Keratinocyte (primary cell): ENCODE measurements around the gene SPDYC. TPM values are rescaled to one million over a fixed set of nuclear protein-coding genes. Genes with fewer than 3 reads are reported as not detected.

ENCODE experiments used
- DNase-seq: peaks from one replicate; pipeline ENCODE4 v3.0.0-alpha.2; 2011; ENCODE audit warnings: low read depth, missing footprints, low spot score
- FAIRE-seq: peaks from 2 replicates; lab custom pipeline; 2011; peaks lifted over from hg19 to GRCh38; lab: Jason Lieb, UNC
- H2AFZ ChIP-seq: 2 replicates; pipeline ENCODE4 v1.6.0; 2012; ENCODE audit warnings: low read length, control low read depth, inconsistent platforms; ENCODE audit not compliant: control insufficient read depth
- H3K27ac ChIP-seq: 2 replicates; pipeline ENCODE4 v1.5.1; 2011; ENCODE audit warnings: low read length; ENCODE audit not compliant: control insufficient read depth, insufficient read depth
- H3K27me3 ChIP-seq: 3 replicates; pipeline ENCODE4 v1.6.0; 2011; ENCODE audit warnings: low read length; ENCODE audit not compliant: control insufficient read depth, insufficient read depth; ENCODE audit errors: extremely low read depth
- H3K36me3 ChIP-seq, 2 experiments: 2 replicates in 1 of 2; 3 replicates in 1 of 2; pipeline ENCODE4 v1.5.1; 2011; ENCODE audit warnings: low read length in 2 of 2, mild to moderate bottlenecking in 1 of 2; ENCODE audit not compliant: control insufficient read depth in 2 of 2, insufficient read depth in 2 of 2; ENCODE audit errors: extremely low read depth in 1 of 2
- H3K4me1 ChIP-seq: 3 replicates; pipeline ENCODE4 v1.5.1; 2011; ENCODE audit warnings: low read length; ENCODE audit not compliant: control insufficient read depth, insufficient read depth; ENCODE audit errors: extremely low read depth
- H3K4me2 ChIP-seq: 3 replicates; pipeline ENCODE4 v1.6.0; 2011; ENCODE audit warnings: low read depth, low read length; ENCODE audit not compliant: control insufficient read depth, insufficient read depth; ENCODE audit errors: extremely low read depth
- H3K4me3 ChIP-seq, 3 experiments: fragments of 200-600 bp in 1 of 3; sonication (generic) in 1 of 3; 2 replicates in 2 of 3; 3 replicates in 1 of 3; pipeline ENCODE4 v1.5.1; 2011 to 2016; ENCODE audit warnings: low read length in 3 of 3, mild to moderate bottlenecking in 3 of 3, control low read depth in 2 of 3, inconsistent platforms in 1 of 3, low read depth in 1 of 3, mixed read lengths in 1 of 3, mixed run types in 1 of 3, moderate library complexity in 1 of 3; ENCODE audit not compliant: control insufficient read depth in 2 of 3, insufficient read depth in 2 of 3; ENCODE audit errors: extremely low read depth in 1 of 3
- H3K79me2 ChIP-seq: 2 replicates; pipeline ENCODE4 v1.6.0; 2012; ENCODE audit warnings: low read length; ENCODE audit not compliant: control insufficient read depth, insufficient read depth
- H3K9ac ChIP-seq: 3 replicates; pipeline ENCODE4 v1.6.0; 2011; ENCODE audit warnings: low read length; ENCODE audit not compliant: control insufficient read depth, insufficient read depth; ENCODE audit errors: extremely low read depth
- H3K9me1 ChIP-seq: 3 replicates; pipeline ENCODE4 v1.6.0; 2011; ENCODE audit warnings: low read length; ENCODE audit not compliant: control insufficient read depth, insufficient read depth; ENCODE audit errors: extremely low read depth
- H3K9me3 ChIP-seq: 2 replicates; pipeline ENCODE4 v1.5.1; 2012; ENCODE audit warnings: low read depth, low read length; ENCODE audit not compliant: control insufficient read depth
- H4K20me1 ChIP-seq: 3 replicates; pipeline ENCODE4 v1.6.0; 2011; ENCODE audit warnings: low read length; ENCODE audit not compliant: control insufficient read depth, insufficient read depth; ENCODE audit errors: extremely low read depth
- EZH2 ChIP-seq: IDR thresholded peaks from one replicate; pipeline ENCODE4 v1.6.1; 2012; ENCODE audit warnings: inconsistent platforms, mild to moderate bottlenecking, low read length, moderate library complexity
- dilution Hi-C: fragments of 300-500 bp; cut with MboI; formaldehyde crosslinking; loops from one replicate; pipeline ENCODE4 v1.7.0; 2020; ENCODE audit warnings: low sequenced_read_pairs; ENCODE audit not compliant: extremely low pct_ligation_motif_present
- polyA plus RNA-seq, 5 experiments: library from polyadenylated mRNA; depleted of rRNA in 3 of 5; stranded (reverse) in 3 of 5; stranded (forward) in 1 of 5; unstranded in 1 of 5; fragments of >200 nt; gene quantifications; 1 replicate in 1 of 5; 2 replicates in 3 of 5; 3 replicates in 1 of 5; pipeline versions ENCODE4 v1.2.1 to v1.2.3, GENCODE V29; 2011 to 2012; ENCODE audit warnings: missing spikeins in 2 of 5, low read depth in 1 of 5, low replicate concordance in 1 of 5
- TF ChIP-seq, protein P1 (sequence below), 3 experiments: IDR thresholded peaks in 1 of 3; conservative IDR thresholded peaks in 1 of 3; optimal IDR thresholded peaks in 1 of 3; 2 replicates in 2 of 3; 3 replicates in 1 of 3; pipeline versions ENCODE3 to v1.5.1; 2011; ENCODE audit warnings: low read length in 3 of 3, mild to moderate bottlenecking in 3 of 3, moderate library complexity in 2 of 3, control low read depth in 1 of 3, inconsistent platforms in 1 of 3; ENCODE audit not compliant: insufficient read depth in 2 of 3; ENCODE audit errors: extremely low read depth in 1 of 3

Gene SPDYC
- polyA plus RNA-seq, 1 donor (not counting 4 experiments of a cell fraction or from before 2014, with no cell fraction given): not detected

DNA sequence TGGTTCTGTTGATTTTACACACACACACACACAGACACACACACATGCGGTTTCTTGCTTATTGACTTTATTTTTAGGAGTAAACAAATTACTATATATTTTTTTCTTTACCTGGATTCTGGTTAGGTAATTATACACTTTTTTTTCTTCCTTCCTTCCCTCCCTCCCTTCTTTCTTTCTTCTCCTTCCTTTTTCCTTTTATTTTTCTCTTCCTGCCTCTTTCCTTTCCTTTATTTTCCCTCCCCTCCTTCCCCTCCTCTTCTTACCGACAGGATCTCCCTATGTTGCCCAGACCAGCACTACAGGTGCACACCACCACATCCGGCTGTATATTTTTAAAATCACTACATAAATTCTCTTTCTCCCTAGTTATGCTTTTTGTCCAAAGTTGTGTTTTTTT is 3.1 kb upstream of the SPDYC start:
- Histone ChIP-seq H3K9me1 (no peaks in the 10 kb centered on the region), H3K36me3 (no peaks in the 10 kb centered on the region), H3K4me1 (no peaks in the 10 kb centered on the region), H2AFZ (no peak overlapping the region), H3K27ac (no peak overlapping the region), H3K27me3 (no peaks in the 10 kb centered on the region), H3K9me3 (no peaks in the 10 kb centered on the region), H3K9ac (no peak overlapping the region), H3K4me3 (no peak overlapping the region), H3K79me2 (no peaks in the 10 kb centered on the region), H3K4me2 (no peak overlapping the region), H4K20me1 (no peaks in the 10 kb centered on the region)
- FAIRE-seq (no peak), DNase-seq (no peak)
- dilution Hi-C loops: no loop called here
- TF ChIP-seq, protein P1, sequence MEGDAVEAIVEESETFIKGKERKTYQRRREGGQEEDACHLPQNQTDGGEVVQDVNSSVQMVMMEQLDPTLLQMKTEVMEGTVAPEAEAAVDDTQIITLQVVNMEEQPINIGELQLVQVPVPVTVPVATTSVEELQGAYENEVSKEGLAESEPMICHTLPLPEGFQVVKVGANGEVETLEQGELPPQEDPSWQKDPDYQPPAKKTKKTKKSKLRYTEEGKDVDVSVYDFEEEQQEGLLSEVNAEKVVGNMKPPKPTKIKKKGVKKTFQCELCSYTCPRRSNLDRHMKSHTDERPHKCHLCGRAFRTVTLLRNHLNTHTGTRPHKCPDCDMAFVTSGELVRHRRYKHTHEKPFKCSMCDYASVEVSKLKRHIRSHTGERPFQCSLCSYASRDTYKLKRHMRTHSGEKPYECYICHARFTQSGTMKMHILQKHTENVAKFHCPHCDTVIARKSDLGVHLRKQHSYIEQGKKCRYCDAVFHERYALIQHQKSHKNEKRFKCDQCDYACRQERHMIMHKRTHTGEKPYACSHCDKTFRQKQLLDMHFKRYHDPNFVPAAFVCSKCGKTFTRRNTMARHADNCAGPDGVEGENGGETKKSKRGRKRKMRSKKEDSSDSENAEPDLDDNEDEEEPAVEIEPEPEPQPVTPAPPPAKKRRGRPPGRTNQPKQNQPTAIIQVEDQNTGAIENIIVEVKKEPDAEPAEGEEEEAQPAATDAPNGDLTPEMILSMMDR (optimal IDR thresholded peaks at IDR 0.05 in 1 of 3, IDR thresholded peaks at IDR 0.05 in 1 of 3, conservative IDR thresholded peaks at IDR 0.05 in 1 of 3; ENCODE audit: extremely low read depth in 1 of 3, insufficient read depth in 2 of 3, low read length in 3 of 3): no peak
- TF ChIP-seq EZH2: no peak

DNA sequence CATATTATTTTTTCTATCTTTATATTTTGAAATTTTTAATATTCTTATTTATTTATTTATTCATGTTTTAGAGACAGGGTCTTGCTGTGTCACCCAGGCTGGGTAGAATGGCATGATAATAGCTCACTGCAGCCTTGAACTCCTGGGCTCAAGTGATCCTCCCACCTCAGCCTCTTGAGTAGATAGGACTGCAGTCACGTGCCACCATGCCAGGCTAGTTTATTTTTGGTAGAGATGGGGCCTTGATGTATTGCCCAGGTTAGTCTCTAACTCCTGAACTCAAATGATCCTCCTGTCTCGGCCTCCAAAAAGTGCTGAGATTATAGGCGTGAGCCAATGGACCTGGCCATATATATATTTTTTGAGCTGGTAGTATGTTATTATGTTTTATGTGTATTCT is 2.4 kb upstream of the SPDYC start:
- H3K79me2 ChIP-seq: no peaks in the 10 kb centered on the region
- no peak for FAIRE-seq
- no peak for DNase-seq
- TF ChIP-seq, protein P1 (optimal IDR thresholded peaks at IDR 0.05 in 1 of 3, IDR thresholded peaks at IDR 0.05 in 1 of 3, conservative IDR thresholded peaks at IDR 0.05 in 1 of 3; ENCODE audit: extremely low read depth in 1 of 3, insufficient read depth in 2 of 3, low read length in 3 of 3): no peak
- no peak for TF ChIP-seq EZH2
- no peak overlapping the region for H3K4me2 ChIP-seq
- no peak overlapping the region for H2AFZ ChIP-seq
- no peaks in the 10 kb centered on the region for H3K36me3 ChIP-seq
- H3K9me3 ChIP-seq: no peaks in the 10 kb centered on the region
- no peak overlapping the region for H3K9ac ChIP-seq
- H4K20me1 ChIP-seq: no peaks in the 10 kb centered on the region
- dilution Hi-C loops: no loop called here
- no peak overlapping the region for H3K4me3 ChIP-seq
- H3K9me1 ChIP-seq: no peaks in the 10 kb centered on the region
- H3K4me1 ChIP-seq: no peaks in the 10 kb centered on the region
- no peaks in the 10 kb centered on the region for H3K27me3 ChIP-seq
- no peak overlapping the region for H3K27ac ChIP-seq
